IPS DF 19.7 (cell line): Measurements from ENCODE around the gene SRPK1.

ENCODE experiments used
- DNase-seq: peaks from one replicate; pipeline ENCODE4 v3.0.0-alpha.2; 2013; ENCODE audit warnings: low read depth, low spot score

The SRPK1 gene

DNA sequence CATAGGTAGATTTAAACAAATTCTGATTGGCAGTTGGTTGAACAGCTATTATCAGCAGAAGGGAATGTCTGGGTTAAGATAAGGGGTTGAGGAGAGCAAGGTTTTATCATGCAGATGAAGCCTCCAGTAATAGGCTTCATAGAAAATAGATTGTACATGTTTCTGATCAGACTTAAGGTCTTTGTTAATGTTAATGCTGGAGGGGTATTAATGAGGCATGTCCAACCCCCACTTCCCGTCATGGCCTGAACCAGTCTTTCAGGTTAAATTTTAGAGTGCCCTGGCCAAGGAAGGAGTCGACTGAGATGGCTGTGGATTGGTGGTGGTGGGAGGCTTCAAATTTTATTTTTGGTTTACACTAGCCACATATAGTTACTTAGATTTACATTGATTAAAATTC is 136.7 kb downstream of the SRPK1 start:
- DNase-seq: no peak
